Dermis lymphatic vessel endothelial cell (primary cell): Measurements from ENCODE around the gene UGT3A1. TPM values are rescaled to one million over a fixed set of nuclear protein-coding genes. Genes with fewer than 3 reads are reported as not detected.

Source experiments
- total RNA-seq: library from RNA; depleted of rRNA; stranded (reverse); fragments of >200 nt; gene quantifications from 2 replicates; pipeline ENCODE4 v1.2.1, GENCODE V29; 2014

UGT3A1 gene, protein sequence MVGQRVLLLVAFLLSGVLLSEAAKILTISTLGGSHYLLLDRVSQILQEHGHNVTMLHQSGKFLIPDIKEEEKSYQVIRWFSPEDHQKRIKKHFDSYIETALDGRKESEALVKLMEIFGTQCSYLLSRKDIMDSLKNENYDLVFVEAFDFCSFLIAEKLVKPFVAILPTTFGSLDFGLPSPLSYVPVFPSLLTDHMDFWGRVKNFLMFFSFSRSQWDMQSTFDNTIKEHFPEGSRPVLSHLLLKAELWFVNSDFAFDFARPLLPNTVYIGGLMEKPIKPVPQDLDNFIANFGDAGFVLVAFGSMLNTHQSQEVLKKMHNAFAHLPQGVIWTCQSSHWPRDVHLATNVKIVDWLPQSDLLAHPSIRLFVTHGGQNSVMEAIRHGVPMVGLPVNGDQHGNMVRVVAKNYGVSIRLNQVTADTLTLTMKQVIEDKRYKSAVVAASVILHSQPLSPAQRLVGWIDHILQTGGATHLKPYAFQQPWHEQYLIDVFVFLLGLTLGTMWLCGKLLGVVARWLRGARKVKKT
- total RNA-seq = not detected in 2 replicates

DNA sequence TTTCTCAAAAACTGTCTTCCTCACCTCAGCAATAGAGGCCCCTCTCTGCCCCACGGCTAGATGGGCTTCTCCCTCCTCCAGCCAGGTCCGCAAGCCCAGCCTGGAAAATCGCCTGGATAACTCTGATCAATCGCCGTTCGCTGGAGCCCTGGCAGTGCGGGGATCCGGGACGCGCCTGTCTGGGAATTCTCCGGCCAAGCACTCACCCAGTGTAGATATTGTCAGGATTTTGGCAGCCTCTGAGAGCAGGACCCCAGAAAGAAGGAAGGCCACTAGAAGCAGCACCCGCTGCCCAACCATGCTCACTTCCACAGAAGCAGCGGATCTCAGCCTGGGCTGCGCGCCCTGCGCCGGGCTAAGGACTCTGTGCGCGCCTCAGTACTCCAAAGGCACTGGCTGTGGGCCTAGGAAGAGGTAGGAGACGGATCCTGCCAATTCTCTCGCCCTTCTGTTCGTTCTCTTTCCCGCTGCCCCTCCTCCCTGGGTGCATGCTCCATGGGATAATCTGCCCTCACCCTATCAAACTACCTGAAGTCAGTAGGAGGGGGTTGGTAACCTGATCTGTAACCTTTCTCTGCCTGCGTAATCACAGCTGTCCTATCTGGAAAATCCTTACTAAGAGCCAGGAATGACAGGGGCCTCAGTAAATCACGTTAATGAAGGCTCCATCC is at the start of gene UGT3A1:
Gene UGT3A1, minus strand, starts transcription at position 450 of the 671 bp plus-strand sequence. Its CDS starts 150 bp downstream, at position 300.

DNA sequence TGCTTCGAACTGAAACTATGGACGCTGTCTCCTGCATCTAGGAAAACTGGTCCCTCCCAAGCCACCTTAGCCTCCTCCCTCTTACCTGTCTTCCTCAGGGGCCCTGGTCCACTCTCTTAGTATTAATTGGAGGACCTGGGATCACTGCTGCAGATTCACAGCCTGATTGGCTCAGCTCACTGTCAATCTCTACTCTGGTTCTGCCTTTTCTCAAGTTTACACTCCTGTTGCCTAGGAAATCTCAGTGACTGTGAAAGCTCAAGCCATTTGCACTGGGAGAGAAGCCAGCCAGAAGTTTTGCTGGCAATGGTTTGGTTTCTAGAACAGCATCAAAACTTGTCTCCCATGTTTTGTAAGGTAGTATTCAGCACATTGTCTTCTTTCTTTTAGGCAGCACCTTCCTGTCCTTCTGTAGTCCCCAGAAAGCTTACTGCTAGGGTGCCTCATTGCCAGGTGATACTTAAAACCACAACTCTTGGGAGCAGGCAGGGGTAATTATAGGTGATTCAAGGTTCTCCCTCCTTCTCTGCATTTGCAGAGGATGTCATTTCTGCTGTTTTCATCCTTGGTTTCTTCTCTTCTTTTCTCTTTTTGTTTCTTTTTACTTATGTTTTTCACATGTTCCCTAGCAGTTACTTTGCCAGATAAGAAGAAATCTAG is 52.5 kb downstream of the UGT3A1 start, which contains the start of gene CAPSL:
Gene CAPSL, minus strand, starts transcription at position 55 of the 660 bp plus-strand sequence. CDS start 17,502 bp downstream, outside the sequence.

Other genes with a start within 250 kb of the UGT3A1 start
- 0.26 and 0.65 TPM in 2 replicates for gene IL7R, start 134.5 kb downstream of the UGT3A1 start, total RNA-seq
- gene CAPSL, start 52.8 kb downstream of the UGT3A1 start, total RNA-seq = not detected in 2 replicates
- gene UGT3A2, start 75.5 kb upstream of the UGT3A1 start, total RNA-seq = not detected in 2 replicates
- 8.0 and 8.5 TPM in 2 replicates for gene LMBRD2, start 160.5 kb upstream of the UGT3A1 start, total RNA-seq
- gene SKP2, start 160.7 kb upstream of the UGT3A1 start, total RNA-seq = 10.2 and 17.9 TPM in 2 replicates